HG03280 (cell line): ENCODE data around the gene HACD2.

Source experiments
- ATAC-seq: cut with Tn5 transposase; IDR thresholded peaks from one replicate; pipeline ENCODE4 v1.9.1; 2021; ENCODE audit warnings: mild to moderate bottlenecking, moderate library complexity; ENCODE audit not compliant: unreplicated experiment

HACD2 gene

DNA sequence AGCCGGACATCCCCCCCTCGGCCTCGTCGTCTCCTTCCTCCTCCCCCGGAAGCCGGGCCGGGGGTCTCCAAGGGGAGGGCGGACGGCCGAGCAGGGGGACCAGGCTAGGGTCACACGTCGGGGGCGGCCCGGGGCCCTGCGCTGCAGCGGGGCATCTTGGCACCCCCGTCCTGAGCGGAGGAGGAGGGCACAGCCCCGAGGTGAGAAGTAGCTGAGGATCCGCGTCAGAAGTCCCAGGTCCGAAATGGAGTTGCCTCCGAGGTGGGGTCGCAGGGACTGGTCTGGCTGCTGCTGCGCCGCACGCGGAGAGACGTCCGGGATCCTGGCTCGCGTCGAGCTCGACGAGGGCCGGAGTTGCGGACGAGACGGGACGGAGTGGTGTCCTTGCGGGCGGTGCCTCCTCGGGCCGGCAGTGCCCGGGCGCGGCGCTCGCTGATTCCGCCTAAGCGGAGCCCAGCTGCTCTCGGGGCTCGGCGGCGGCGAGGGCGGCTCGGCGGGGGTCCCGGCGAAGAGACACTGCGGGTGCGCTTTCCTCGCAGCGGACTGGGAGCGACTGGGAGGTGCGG is 136.2 kb downstream of the HACD2 start, which contains the start of gene ADCY5:
Gene ADCY5, minus strand, starts transcription at position 555 of the 566 bp plus-strand sequence. Its CDS starts 545 bp downstream, at position 10.
- ATAC-seq = no peak

- no peak for ATAC-seq
Observed at GRCh38 chr3:123447749-123448517, 136.9 kb downstream of the HACD2 start.

- ATAC-seq = no peak
Observed at GRCh38 chr3:123447416-123447748, 137.5 kb downstream of the HACD2 start.

DNA sequence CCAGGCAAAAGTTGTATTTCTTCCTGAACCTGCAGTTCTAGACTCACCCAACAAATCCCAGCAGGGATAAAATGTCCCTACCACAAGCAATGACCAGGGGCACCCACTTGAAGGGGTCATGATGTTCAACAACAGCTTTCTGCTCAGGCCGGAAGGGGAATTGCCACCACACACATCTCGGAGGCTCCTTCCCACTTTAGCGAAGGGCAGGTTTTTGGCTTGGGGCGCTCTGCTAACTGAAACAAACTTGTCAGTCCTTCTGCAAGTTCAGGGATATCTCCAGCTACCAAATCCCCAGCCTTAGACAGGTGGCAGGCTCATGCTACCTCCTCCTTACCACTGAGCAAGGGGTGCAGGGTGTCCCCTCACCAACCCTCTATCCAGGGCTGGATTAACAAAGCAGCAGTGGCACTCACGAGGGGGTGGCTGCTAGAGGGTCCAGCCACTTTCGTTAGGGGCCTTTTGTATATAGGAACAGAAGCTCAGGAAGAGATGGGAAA is 138.2 kb downstream of the HACD2 start:
- ATAC-seq = no peak

- ATAC-seq = no peak
Observed at GRCh38 chr3:123446210-123446609, 138.6 kb downstream of the HACD2 start.

DNA sequence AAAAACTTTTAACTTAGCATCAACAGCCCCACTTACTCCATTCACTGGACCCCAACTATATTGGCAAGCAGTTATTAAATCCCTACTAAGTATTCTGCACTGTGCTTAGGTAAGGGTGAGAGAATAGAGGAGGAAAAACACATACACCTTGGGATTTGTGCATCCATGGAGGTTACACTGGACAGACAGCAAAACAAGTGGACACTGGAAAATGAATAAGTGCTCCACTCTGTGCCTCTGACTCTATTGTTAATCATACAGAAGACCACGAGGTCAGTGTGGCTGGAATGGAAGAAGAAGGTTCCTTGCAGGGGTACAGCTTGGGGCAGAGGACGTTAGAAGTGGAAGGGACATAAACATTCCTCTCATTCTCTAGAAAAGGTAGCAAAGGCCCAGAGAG is 139.2 kb downstream of the HACD2 start:
- ATAC-seq = no peak

DNA sequence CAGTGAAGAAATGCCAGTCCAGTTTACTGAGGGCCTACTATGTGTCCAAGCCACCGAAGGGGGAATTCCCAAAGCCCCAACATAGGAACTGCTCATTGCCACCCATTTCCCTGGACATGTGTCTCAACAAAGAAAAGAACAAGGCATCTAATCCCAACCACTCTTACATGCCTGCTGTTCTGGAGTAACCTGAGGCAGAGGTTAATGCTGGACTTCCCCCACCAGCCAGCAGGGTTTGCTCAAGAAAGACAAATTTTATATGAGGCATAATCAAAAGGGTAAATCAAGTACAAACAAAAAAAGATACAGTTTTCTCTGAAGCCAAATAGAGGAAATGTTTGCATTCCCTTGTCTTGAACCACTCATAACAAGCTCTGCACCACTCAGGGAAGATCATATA is 140.1 kb downstream of the HACD2 start:
- ATAC-seq = no peak

GRCh38 chr3:123444023-123444422 is 140.8 kb downstream of the HACD2 start:
- ATAC-seq = no peak

- no peak for ATAC-seq
Observed at GRCh38 chr3:123442908-123443307, 141.9 kb downstream of the HACD2 start.

DNA sequence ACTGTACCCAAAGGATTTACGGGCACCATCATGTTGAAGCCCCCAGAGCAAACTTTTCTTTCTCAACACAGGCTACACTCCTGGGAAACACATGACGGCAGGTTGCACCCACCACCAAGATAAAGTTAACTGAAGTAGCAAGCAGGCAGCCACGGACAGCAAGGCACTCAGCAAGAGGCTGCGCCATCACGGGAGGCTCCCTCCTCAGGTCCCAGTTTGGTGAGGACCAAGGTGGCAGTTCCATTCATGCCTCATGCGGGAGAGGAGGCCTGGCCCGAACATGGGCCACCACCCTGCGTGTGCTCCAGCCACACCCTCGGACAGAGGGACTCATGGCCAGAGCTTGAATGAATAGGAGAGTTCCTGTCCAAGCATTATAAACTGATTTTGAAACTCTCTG is 142.7 kb downstream of the HACD2 start:
- no peak for ATAC-seq
